ENCODE results near the gene NPM3.

The NPM3 gene

GRCh38 chr10:101782811-101783735, at the start of gene NPM3:
NPM3 (minus strand) TSS chr10:101783446; CDS start chr10:101783390, 56 bp downstream.
- peak; percentile 76 for DNase-seq

DNA sequence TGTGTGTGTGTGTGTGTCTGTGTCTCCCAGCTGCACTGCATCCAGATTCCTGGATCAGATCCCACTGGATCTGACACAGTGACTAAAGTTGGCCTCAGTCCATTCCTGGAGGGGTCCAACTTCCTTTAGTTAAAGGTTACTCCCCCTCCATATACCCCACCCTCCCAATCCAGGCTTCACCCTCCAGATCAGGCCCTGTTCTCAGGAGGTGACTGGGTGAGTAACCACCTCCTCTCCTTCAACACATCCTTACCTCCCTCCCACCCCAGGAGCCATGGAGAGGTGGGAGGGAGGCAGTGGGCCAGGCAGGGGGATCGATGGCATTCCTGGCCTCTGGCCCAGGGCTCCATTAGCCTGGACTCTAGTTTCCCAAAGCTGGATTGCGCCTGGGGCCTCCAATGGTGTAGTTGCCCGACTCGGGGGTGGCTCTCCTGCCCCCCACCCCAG, 49.1 kb upstream of the NPM3 start:
- no peak for DNase-seq

DNA sequence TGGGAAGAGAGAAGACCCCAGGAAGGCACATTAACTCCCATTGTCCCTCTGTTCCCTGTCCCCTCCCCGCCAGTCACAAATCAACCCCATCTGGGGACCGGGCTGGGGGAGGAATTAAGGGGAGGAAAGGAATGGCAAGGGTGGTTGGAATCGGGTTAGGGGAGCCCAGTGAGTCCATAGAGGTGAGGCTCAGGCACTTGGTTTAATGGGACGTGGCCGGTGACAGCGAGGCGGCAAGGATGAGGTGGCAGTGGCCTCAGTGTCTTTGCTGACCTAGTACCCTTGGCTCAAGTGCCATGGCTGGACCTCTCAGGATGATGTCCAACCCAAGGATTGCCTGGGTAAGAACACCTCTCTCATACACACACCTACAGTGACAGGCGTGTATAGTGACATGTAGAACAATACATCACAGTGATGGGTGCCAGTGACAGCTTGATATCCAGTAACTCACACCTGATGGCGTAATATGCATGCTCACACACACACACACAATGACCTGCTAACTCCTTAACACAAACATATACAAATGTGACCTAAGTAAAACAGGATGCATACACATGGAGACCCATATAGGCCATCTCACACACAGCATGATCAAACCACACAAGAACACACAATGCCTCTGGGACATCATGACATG, 48.0 kb upstream of the NPM3 start:
- DNase-seq: no peak

GRCh38 chr10:101830322-101831168, 47.3 kb upstream of the NPM3 start:
- DNase-seq: peak; percentile 95

DNA sequence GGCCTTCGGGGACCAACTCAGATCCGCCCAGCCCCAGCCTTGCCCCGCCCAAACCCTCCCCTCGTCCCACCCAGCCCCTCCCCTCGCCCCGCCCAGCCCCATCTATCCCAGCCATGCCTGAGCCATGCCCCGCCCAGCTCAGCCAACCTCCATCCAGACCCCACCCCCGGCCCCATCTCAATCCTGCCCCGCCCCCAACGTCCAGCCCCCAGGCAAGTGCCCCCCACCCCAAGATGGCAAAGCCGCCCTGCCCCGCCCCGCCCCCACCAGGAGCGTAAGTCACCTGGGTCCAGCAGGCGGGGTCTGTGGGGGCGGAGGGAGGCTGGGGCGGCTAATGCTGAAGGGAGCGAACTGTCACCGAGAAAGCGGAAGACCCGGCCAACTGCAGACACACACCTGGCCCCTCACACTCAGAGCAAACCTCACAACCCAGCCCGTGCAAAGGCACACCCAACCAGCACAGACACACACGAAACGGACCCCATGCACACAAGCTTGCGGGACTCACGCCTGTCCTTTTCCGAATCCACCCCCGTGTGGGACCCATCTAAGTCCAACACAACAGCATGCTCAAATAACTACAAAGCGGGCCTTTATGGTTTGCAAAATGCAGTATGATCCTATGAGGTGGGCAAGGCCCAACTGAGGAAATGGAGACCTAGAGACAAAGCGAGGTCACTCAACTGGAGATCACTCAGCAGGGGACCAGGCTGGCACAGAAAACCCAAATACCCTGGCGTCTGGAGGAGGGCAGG, 46.5 kb upstream of the NPM3 start:
- DNase-seq: peak; percentile 66

DNA sequence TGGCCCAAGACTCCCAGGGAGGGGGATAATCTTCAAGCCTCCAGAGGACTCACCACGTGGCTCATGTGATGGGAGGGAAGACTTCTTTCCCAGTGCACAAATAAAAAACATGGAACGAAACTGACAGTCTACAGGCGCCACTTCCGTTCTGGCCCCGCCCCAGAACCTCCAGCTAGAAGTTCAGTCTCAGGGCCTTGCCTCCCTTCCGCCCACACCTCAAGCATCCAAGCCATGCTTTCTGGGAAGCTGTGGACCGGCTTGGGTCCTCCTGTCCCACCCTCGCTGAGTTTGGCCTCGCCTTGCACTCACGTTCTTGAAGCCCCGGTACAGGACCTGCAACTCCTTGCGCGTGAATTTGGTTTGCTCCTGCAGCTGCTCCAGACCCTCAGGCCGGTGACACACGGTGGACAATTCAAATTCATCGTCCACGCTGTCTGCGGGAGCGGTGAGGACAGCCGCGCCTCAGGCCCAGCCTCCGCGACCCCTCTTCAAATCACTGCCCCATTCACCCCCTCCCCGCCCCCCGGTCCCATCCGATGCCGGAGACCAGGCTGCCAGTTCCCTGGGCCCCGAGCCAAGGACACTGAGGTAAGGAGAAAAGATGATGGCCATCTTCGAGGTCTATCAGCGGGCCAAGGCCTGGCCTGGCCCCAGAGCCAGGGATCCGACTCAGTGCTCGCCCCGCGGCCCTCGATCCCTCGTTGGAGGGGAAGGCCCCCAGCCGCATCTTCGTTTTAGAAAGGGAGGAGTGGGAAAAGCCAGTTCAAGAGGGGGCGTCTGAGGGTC, 45.7 kb upstream of the NPM3 start:
- no peak for DNase-seq

- DNase-seq: no peak
Measured at GRCh38 chr10:101827919-101828600, 44.8 kb upstream of the NPM3 start.

GRCh38 chr10:101826852-101827434, 43.7 kb upstream of the NPM3 start:
- no peak for DNase-seq

DNA sequence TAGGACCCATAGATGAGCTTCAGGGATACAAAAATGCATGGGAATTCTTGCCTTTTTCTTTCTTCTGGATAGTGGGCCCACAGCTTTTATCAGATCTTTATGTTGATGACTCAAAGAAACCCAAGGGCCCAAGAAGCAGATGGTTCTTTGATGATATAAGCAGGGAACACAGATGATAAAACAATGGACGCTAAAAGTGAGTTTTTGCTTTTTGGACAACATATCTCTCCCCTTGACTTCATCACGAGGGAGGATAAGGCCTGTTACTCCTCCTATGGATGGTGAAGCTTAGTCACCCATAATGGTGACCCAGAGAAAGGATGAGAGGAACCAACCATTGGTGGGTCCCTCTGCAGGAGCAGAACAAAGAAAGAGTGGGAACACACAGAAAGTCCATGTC, 41.5 kb upstream of the NPM3 start:
- DNase-seq: no peak

GRCh38 chr10:101818872-101819633, 35.8 kb upstream of the NPM3 start:
- peak; percentile 36 for DNase-seq

GRCh38 chr10:101818119-101818871, 35.0 kb upstream of the NPM3 start, which contains the start of gene OGA:
OGA (minus strand) TSS chr10:101818444; CDS start chr10:101818022, 422 bp downstream.
- DNase-seq: peak; percentile 96

GRCh38 chr10:101817337-101818118, 34.3 kb upstream of the NPM3 start:
- DNase-seq: peak; percentile 30

GRCh38 chr10:101816913-101817336, 33.7 kb upstream of the NPM3 start:
- no peak for DNase-seq

DNA sequence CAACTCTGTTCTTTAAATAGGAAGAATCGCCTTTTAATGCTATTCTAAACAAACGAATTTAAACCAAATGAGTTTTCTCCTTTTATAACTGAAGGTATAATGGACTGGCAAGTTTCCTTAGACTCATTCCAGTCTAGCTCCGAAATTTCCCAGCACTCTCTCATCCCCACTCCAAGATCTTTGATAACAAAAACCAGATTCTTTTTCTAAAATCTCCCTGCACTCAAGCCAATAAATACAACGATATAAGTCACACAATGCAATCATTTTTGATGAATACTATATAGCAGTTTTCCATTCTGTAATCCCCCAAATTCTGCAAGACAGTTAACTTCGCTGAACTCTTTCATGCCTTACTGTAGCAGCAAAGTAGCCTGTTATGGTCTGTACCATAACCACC, 33.1 kb upstream of the NPM3 start:
- DNase-seq: no peak

- no peak for DNase-seq
Measured at GRCh38 chr10:101814466-101815071, 31.3 kb upstream of the NPM3 start.

GRCh38 chr10:101812606-101813005, 29.4 kb upstream of the NPM3 start:
- DNase-seq: no peak

GRCh38 chr10:101807158-101807557, 23.9 kb upstream of the NPM3 start:
- DNase-seq: no peak
